ENCODE measurements around the gene CNR2. TPM values are rescaled to one million over a fixed set of nuclear protein-coding genes. Genes with fewer than 3 reads are reported as not detected.

The CNR2 gene
- total RNA-seq, 1 experiment from 2014 or later = not detected

DNA sequence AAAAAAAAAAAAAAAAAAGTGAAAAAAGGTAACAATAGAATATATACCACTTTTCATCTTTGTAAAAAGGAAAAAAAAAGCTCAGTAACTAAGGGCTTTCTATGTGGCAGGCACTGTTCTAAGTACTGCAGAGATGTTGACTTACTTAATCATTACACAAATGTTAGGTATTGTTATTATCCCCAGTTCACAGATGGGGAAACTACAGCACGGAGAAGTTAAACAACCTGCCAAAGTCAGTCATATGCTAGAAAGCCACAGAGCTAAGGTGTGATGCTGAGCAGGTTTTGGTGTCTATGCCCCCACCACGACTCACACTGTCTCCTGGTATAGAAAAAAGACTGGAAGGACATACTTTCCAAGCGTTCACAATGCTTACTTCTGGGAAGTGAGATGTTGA lies 39.9 kb upstream of the CNR2 start:
- peaks cover 15 to 17% of the 10 kb centered on the region in 2 experiments for H3K4me1 Mint-ChIP-seq
- H3K14ac ChIP-seq (ENCODE audit: insufficient read depth, low read length) = no peak overlapping the region
- H2AK5ac ChIP-seq (ENCODE audit: insufficient read length, low read length) = no peak overlapping the region
- no peak overlapping the region for H3K4ac ChIP-seq (ENCODE audit: low read depth, low read length)
- no peaks in the 10 kb centered on the region for H3K36me3 Mint-ChIP-seq (ENCODE audit: insufficient read depth in 1 of 3, low read depth in 3 of 3)
- H3K4me3 Mint-ChIP-seq = no peak overlapping the region
- H2BK20ac ChIP-seq (ENCODE audit: low read depth, low read length, poor library complexity, severe bottlenecking) = no peak overlapping the region
- H3K9ac ChIP-seq (ENCODE audit: extremely low read depth, insufficient read length, low read length) = no peak overlapping the region
- H3K27ac ChIP-seq (ENCODE audit: insufficient read length, low read depth, low read length) = no peak overlapping the region
- no peak for DNase-seq
- no peak overlapping the region for H3K56ac ChIP-seq (ENCODE audit: insufficient read length, low read depth, low read length)
- H4K91ac ChIP-seq (ENCODE audit: insufficient read length, low read depth, low read length) = no peak overlapping the region
- H2BK12ac ChIP-seq (ENCODE audit: insufficient read length, low read depth, low read length) = no peak overlapping the region
- no peak overlapping the region for H2BK15ac ChIP-seq (ENCODE audit: low read depth, low read length)
- H2BK5ac ChIP-seq (ENCODE audit: insufficient read length, low read length) = no peak overlapping the region
- H3K9me3 Mint-ChIP-seq = no peaks in the 10 kb centered on the region
- no peaks in the 10 kb centered on the region; the same call in 1 of the 2 replicates for H3K27me3 Mint-ChIP-seq (ENCODE audit: low read depth)
- no peak overlapping the region for H3K27ac Mint-ChIP-seq
- H3K79me2 ChIP-seq (ENCODE audit: insufficient read depth, low read length) = no peaks in the 10 kb centered on the region
- no peaks in the 10 kb centered on the region for H4K20me1 ChIP-seq (ENCODE audit: control insufficient read depth, insufficient read depth, insufficient read length)
- no peaks in the 10 kb centered on the region for H3K27me3 ChIP-seq (ENCODE audit: insufficient read depth, low read length)
- H3K79me1 ChIP-seq (ENCODE audit: insufficient read depth, low read depth, low read length, poor library complexity, severe bottlenecking) = no peaks in the 10 kb centered on the region
- TF ChIP-seq, protein P1, sequence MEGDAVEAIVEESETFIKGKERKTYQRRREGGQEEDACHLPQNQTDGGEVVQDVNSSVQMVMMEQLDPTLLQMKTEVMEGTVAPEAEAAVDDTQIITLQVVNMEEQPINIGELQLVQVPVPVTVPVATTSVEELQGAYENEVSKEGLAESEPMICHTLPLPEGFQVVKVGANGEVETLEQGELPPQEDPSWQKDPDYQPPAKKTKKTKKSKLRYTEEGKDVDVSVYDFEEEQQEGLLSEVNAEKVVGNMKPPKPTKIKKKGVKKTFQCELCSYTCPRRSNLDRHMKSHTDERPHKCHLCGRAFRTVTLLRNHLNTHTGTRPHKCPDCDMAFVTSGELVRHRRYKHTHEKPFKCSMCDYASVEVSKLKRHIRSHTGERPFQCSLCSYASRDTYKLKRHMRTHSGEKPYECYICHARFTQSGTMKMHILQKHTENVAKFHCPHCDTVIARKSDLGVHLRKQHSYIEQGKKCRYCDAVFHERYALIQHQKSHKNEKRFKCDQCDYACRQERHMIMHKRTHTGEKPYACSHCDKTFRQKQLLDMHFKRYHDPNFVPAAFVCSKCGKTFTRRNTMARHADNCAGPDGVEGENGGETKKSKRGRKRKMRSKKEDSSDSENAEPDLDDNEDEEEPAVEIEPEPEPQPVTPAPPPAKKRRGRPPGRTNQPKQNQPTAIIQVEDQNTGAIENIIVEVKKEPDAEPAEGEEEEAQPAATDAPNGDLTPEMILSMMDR (conservative IDR thresholded peaks at IDR 0.05) = no peak
- no peak overlapping the region for H3K18ac ChIP-seq (ENCODE audit: insufficient read length, low read depth, low read length)
- H2BK120ac ChIP-seq (ENCODE audit: low read depth, low read length, poor library complexity, severe bottlenecking) = no peak overlapping the region
- H3K23me2 ChIP-seq (ENCODE audit: insufficient read length, low read depth, low read length, poor library complexity, severe bottlenecking) = no peaks in the 10 kb centered on the region
- H3T11ph ChIP-seq (ENCODE audit: low read length) = no peak overlapping the region
- no peak overlapping the region for H3K4me2 ChIP-seq (ENCODE audit: insufficient read depth, insufficient read length, low read length)
- no peak overlapping the region for H3K23ac ChIP-seq (ENCODE audit: insufficient read length, low read depth, low read length)
- H3K4me1 ChIP-seq (ENCODE audit: insufficient read depth, low read length) = 0 out of 2 replicates have a peak, but pooled peaks cover 4% of the 10 kb centered on the region
- H4K5ac ChIP-seq (ENCODE audit: insufficient read length, low read depth, low read length) = no peak overlapping the region
- H4K8ac ChIP-seq (replicated peaks; ENCODE audit: insufficient read length, low read depth, low read length) = no peak overlapping the region
- WGBS (ENCODE audit: extremely low coverage, insufficient read length, low lambda C conversion rate) = no CpG with 5 or more reads among the region's 3 CpGs
- H2AFZ ChIP-seq (ENCODE audit: low read length) = no peak overlapping the region
- H3K9me3 ChIP-seq (ENCODE audit: control insufficient read depth, low read depth, low read length) = no peaks in the 10 kb centered on the region
